Measurements from ENCODE around the gene WDR62.

Gene WDR62

GRCh38 chr19:36054733-36055686 is at the start of gene WDR62:
TSS of gene WDR62 (plus strand) at chr19:36054897. CDS start at chr19:36054972, 75 bp downstream.
- peak; percentile 96 for DNase-seq

DNA sequence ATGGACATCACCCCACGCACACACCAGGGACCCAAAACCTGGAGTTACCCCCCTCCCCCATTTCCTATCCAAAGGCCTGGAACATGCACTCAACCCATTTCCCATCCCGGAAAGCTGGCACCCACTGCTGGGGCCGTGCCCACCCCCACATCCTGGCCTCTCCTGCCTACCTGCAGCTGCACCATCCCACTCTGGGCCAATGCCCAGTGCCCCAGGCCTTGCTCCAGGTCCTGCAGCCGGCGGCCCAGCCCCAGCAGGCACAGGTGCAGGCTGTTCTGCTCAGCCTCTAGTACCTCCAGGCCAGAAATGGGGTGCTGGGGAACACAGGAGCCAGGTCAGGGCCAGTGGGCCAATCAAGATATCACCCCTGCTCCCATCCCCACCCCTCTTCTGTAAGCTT is 47.7 kb upstream of the WDR62 start:
- no peak for DNase-seq

DNA sequence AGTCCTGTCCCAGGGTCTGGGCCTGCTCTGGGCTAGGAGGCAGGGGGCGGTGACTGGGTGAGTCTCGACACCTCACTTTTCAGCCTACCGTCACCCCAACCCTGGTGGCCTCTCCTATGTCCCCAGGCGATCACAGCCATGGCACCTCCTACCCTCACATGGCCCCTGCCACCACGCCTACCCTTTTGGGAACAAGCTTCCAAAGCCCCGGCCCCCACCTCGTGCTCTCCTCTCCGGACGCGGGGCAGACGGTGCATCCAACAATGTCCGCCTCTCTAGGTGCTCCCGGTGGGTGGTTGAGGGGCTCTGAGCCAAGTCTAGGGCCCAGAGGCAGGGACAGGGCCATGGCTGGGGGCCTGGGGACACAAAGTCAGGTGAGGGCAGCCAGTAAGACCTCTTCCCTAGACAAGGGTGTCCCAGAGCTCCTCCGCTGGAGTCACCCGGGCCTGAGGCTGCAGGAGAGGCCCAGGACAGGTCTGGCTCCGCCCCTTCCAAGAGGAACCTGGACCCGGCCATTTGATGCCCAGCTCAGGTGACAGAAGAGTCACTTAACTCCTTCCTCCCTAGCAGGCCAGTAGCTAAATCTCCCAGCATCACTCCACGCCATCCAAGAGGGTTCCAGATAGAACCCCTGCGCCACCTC is 46.2 kb upstream of the WDR62 start, which contains the start of gene SYNE4:
Gene SYNE4 (minus strand): TSS at position 478 of the 643 bp plus-strand sequence. CDS start 132 bp downstream, at position 346.
- DNase-seq, result no peak

DNA sequence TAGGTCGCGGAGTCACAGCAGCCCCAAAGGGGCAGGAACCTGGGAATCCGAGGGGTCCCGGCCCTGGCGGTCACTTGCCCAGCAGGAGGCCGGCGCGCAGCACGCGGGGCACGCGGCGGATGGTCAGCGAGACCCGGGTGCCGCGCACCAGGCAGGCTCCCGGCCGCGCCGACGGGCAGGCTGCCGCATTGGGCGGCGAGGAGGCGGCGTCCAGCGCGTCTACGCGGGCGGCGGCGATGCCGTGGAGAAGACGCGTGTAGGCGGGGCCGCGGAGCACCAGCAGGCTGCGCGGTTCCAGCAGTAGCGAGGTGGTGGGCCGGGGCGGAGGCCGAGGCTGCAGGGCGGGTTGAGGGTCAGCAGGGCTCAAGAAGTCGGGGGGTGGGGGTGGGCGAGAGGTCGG is 45.5 kb upstream of the WDR62 start:
- peak; percentile 43 for DNase-seq

- DNase-seq, result no peak
Measured at GRCh38 chr19:36009633-36010379, 44.9 kb upstream of the WDR62 start.

DNA sequence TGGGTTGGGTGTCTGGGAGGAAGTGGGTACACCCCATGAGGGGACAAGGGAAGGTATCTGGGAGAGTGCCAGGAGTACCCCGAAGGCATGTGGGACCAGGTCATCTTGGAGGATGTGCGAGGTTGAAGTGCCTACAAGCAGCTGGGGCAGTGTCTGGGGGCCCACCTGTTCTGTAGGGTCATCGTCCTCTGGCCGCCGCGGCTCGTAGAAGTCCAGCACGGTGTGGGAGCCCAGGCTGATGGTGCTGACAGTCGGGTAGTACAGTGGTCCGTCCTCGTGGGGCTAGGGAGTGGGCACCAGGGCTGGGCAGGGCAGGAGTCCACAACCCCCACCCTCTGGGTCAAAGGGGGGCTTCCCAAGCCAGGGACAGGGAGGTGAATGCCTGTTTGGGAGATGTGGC is 44.3 kb upstream of the WDR62 start:
- no peak for DNase-seq

GRCh38 chr19:36013280-36014011 is 41.3 kb upstream of the WDR62 start:
- DNase-seq, result no peak

DNA sequence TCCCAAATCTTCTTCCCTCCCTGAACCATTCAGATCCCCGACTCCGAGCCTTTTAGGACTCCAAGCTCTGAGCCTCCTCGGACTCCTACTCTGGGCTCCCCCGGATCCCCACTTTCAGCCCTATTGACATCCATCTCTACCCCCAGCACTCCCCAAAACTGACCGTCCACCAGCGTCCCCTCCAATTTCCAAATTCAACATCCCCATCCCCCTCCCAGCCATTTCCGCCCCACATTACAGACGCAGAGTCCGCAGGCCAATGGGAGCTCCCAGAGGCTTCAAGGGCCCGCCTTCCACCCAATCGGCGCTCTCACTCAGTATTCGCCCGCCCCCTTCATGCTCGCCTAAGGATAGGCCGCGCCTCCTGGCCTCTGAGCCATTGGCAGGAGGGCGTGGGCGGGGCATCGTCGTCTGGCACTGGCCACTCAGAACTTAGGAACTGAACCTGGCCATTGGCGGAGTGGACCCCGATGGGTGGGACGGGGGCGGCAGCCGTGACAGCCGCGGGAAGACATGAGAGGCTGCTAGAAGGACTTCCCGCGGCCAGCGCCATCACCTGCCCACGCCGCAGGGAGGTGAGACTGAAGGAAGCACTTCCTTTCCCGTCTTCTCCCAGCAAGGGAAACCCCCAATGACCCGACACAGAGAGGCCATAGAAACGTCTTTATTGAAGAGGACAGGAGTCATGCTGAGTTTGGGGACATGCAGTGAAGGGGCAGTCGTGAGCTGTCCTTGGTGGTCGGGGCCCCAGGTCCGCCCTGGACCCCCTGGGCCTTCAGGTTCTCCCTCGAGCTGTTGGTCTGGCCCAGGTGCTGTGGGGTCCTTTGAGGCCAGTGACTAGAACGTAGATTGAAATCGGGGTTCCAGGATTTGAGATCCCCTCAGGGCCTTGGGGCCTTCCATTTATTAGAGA is 40.4 kb upstream of the WDR62 start, which contains the start of gene ALKBH6:
Gene ALKBH6 (minus strand): TSS at position 202 of the 913 bp plus-strand sequence. CDS start 816 bp downstream, outside the sequence.
- DNase-seq, result peak; percentile 100

- DNase-seq, result no peak
Measured at GRCh38 chr19:36019061-36019670, 35.5 kb upstream of the WDR62 start.

DNA sequence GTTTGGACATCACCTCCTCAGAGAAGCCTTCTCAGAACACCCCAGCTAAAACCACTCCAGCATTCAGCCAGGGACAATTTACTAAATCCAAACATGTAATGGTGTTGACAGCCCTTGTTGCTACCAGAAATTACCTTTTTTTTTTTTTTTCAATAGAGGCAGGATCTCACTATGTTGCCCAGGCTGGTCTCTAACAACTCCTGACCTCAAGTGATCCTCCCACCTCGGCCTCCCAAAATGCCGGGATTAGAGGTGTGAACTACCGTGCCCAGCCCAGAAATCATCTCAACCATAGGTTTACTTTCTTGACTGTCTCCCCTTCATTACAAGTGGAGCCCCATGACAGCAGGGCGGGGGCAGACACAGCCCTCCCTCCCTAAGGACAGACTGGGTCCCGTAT is 31.3 kb upstream of the WDR62 start:
- DNase-seq, result no peak

DNA sequence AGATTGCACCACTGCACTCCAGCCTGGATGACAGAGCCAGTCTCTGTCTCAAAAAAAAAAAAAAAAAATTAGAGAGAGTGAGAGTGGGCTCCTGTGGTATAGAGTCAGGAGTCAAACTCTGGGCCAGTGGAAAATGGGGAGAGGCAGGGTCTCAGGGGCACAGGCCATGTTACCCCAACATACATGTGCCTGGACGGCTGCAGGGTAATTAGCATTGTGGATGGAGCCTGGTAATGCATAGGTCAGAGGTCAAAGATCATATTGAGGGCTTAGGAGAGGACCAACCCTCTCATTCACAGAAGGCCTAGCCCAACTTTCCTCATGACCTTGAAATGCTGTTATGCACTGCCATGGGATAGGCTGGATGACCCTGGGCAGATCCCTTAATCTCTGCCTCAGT is 29.2 kb upstream of the WDR62 start:
- no peak for DNase-seq

DNA sequence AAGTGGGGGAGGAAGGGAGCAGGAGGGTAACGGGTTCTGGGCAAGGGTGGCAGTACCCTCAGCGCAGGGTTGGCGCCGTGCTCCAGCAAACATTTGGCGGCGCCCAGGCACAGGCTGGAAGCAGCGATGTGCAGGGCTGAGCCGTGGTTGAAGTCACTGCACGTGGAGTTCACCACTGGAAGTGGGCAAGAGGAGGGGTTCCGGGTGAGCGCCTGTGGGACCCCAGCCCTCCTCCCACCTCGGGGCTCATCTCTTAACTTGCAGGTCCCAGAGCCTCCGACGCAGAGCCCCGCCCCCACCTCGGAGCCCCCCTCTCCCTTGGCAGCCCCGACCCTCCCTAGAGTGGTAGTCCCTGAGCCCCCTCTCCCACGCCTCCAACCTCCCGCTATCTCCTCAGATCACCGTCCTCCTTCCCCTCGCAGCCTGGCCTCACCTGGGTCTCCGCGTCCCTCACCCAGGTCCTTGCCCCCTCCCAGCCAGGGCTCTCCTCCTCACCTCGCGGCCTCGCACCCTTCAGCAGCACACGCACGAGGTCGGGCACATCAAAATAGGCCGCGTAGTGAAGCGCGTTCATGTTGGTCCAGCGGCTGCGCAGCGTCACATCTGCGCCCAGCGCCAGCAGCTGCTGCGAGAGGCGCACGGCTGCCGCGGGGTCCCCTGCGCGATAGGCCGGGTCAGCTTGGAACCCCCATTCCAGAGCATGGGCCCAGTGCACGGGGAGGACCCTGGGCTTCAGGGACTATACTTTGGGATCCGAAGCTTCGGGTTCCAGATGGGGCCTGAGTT is 28.4 kb upstream of the WDR62 start:
- no peak for DNase-seq

- DNase-seq, result no peak
Measured at GRCh38 chr19:36027696-36028095, 27.0 kb upstream of the WDR62 start.

DNA sequence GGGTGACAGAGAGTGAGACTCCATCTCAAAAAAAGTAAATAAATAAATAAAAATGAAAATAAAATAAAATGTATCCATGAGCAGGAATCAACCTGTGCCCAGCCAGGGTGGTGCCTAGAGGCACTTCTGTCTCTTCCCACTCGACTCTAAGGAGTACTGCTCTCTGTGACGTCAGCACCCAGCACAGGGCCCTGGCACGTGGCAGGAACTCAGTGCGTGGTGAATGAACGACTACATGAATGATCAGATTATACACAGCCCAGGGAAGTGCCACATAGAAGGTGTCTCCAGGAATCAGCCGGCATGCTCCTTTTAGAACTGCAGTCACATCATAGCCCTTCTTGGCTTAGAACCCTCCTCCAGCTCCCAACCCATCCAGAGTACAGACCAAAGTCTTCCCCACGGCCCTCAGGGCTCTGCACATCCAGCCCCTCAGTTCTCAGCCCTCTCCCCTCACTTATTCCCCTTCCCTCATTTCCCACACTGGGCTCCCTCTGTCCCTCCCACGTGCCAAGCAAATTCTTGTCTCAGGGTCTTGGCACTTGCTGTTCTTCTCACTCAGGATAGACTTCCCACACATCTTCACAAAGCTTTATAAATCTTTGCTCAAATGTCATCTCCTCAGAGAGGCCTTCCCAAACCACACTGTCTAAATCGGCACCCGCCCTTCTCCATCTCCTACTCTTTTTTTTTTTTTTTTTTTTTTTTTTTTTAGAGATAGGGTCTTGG is 26.2 kb upstream of the WDR62 start:
- DNase-seq, result no peak

DNA sequence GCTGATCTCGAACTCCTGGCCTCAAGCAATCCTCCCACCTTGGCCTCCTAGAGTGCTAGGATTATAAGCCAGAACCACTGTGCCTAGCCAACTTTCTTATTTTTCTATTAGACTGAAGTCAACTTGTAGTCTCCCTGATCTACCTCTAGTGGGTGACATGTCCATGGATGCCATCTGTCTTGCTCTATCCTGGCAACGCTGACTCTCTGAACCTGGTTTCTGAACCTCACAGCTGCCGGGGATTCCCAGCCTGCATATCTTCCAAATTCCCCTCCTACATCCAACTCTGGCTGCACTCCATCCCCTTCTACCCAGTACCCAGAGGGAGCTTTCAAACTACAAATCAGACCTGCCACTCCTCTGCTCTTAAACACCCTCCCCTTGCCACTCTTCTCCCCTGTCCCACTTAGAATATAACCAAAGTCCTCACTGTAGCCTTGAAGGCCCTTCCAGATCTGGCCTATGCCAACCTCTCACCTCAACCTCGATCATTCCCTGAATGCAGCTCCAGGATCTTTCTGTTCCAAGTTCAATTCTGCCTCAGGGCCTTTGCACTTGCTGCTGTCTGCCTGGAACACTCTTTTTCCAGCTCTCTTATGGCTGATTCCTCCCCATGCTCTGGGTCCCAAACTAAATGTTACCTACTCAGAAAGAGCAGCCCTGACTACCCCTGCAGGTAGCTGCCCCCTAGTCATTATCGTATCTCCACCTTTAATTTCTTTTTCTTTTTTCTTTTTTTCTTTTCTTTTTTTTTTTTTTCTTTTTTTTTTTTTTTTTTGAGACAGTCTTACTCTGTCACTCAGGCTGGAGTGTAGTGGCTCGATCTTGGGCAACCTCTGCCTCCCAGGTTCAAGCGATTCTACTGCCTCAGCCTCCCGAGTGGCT is 24.2 kb upstream of the WDR62 start:
- no peak for DNase-seq

DNA sequence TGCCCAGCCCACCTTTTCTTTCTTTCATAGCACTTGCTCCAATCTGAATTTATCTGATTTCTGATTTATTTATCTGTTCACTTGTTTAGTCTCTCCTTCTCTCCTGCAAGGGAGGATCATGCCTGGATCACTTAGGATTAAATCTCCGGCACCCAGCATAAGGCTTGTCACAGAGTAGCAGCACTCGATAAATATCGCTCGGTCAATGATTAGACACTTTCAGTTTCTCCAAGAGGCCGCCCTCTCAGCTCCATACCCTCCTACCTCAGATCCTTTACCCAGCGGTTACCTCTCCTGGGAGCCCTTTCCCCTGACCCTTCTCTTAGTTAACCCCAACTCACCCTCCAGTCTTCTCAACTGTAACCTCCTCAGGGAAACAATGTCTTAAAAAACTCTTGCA is 23.4 kb upstream of the WDR62 start:
- DNase-seq, result no peak

GRCh38 chr19:36032251-36033104 is 22.2 kb upstream of the WDR62 start, which contains the start of gene CLIP3:
TSS of gene CLIP3 (minus strand) at chr19:36032873. CDS start at chr19:36032357, 516 bp downstream.
- no peak for DNase-seq

All from stimulated activated naive CD4-positive, alpha-beta T cell treated with Interleukin-2 at 50 U/mL for 16 hours (primary cell).